HepG2 (cell line): ENCODE measurements around the gene BAZ1A. TPM values are rescaled to one million over a fixed set of nuclear protein-coding genes. Genes with fewer than 3 reads are reported as not detected.

Experiments
- CEBPG ChIP-seq: IDR thresholded peaks from 2 replicates; pipeline ENCODE4 v1.6.1; 2016
- HMGXB3 ChIP-seq: sonication (generic); formaldehyde crosslinking; IDR thresholded peaks from 2 replicates; pipeline ENCODE4 v1.4.0; 2020; ENCODE audit warnings: missing genetic modification reagents, borderline replicate concordance
- MTA3 ChIP-seq: sonication (generic); formaldehyde crosslinking; IDR thresholded peaks from 2 replicates; pipeline ENCODE4 v1.4.0; 2020; ENCODE audit warnings: missing genetic modification reagents
- NR3C1 ChIP-seq: sonication (generic); formaldehyde crosslinking; IDR thresholded peaks from 2 replicates; pipeline ENCODE4 v1.4.0; 2020; ENCODE audit warnings: missing genetic modification reagents
- POLR2AphosphoS2 ChIP-seq: IDR thresholded peaks from 2 replicates; pipeline ENCODE4 v1.6.1; 2011; ENCODE audit warnings: low read depth, low read length, improper control_type of control experiment
- REL ChIP-seq: sonication (generic); formaldehyde crosslinking; conservative IDR thresholded peaks from 2 replicates; pipeline ENCODE4 v1.8.0; 2022; ENCODE audit warnings: mild to moderate bottlenecking, missing genetic modification reagents, moderate library complexity
- RNF219 ChIP-seq: sonication (generic); formaldehyde crosslinking; IDR thresholded peaks from 2 replicates; pipeline ENCODE4 v1.5.0; 2020; ENCODE audit warnings: mild to moderate bottlenecking, missing genetic modification reagents
- RORA ChIP-seq: sonication (generic); formaldehyde crosslinking; IDR thresholded peaks from 2 replicates; pipeline ENCODE4 v1.5.0; 2020; ENCODE audit warnings: mild to moderate bottlenecking, missing genetic modification reagents, moderate library complexity
- ZBTB2 ChIP-seq: sonication (generic); formaldehyde crosslinking; IDR thresholded peaks from 2 replicates; pipeline ENCODE4 v1.8.0; 2022; ENCODE audit warnings: low read depth, missing genetic modification reagents
- ZNF724P ChIP-seq: sonication (generic); formaldehyde crosslinking; IDR thresholded peaks from 2 replicates; pipeline ENCODE4 v1.8.0; 2022; ENCODE audit warnings: missing genetic modification reagents, borderline replicate concordance
- ZSCAN25 ChIP-seq: sonication (generic); formaldehyde crosslinking; IDR thresholded peaks from 2 replicates; pipeline ENCODE4 v1.8.0; 2022; ENCODE audit warnings: mild to moderate bottlenecking, missing genetic modification reagents
- ZSCAN31 ChIP-seq: sonication (generic); formaldehyde crosslinking; IDR thresholded peaks from 2 replicates; pipeline ENCODE4 v1.5.0; 2020; ENCODE audit warnings: low read depth, mild to moderate bottlenecking, missing genetic modification reagents
- polyA plus RNA-seq, 8 experiments: library from polyadenylated mRNA; depleted of rRNA in 3 of 8; stranded (reverse) in 7 of 8; unstranded in 1 of 8; fragments of >200 nt; fragmentation: Illumina TruSeq in 4 of 8; extraction: Trizol in 4 of 8; gene quantifications; 2 replicates each; pipeline versions ENCODE4 v1.2.1 to v1.2.3, GENCODE V29; 2011 to 2016; ENCODE audit warnings: low read depth in 4 of 8, missing spikeins in 1 of 8, mixed read lengths in 1 of 8; ENCODE audit not compliant: insufficient read depth in 1 of 8
- total RNA-seq, 5 experiments: library from RNA; depleted of rRNA; stranded (reverse); fragments of >200 nt; fragmentation: Illumina TruSeq; extraction: Trizol; gene quantifications; 2 replicates each; pipeline ENCODE4 v1.2.3, GENCODE V29; 2016; ENCODE audit warnings: low read depth in 1 of 5
- TF ChIP-seq, protein P1 (sequence below): fragments of 450-650 bp; IDR thresholded peaks from 2 replicates; pipeline ENCODE4 v1.6.1; 2016
- TF ChIP-seq, protein P2 (sequence below): sonication (generic); formaldehyde crosslinking; IDR thresholded peaks from 2 replicates; pipeline ENCODE4 v1.4.0; 2020; ENCODE audit warnings: low read depth, mild to moderate bottlenecking, missing genetic modification reagents
- TF ChIP-seq, protein P3 (sequence below): sonication (generic); formaldehyde crosslinking; IDR thresholded peaks from 2 replicates; pipeline ENCODE4 v1.5.0; 2020; ENCODE audit warnings: mild to moderate bottlenecking, missing genetic modification reagents, borderline replicate concordance

Gene BAZ1A
- total and polyA plus RNA-seq, 2 of the 13 experiments (the other 11 are each of a cell fraction or from before 2014, with no cell fraction given): 20.9 to 56.8 TPM

DNA sequence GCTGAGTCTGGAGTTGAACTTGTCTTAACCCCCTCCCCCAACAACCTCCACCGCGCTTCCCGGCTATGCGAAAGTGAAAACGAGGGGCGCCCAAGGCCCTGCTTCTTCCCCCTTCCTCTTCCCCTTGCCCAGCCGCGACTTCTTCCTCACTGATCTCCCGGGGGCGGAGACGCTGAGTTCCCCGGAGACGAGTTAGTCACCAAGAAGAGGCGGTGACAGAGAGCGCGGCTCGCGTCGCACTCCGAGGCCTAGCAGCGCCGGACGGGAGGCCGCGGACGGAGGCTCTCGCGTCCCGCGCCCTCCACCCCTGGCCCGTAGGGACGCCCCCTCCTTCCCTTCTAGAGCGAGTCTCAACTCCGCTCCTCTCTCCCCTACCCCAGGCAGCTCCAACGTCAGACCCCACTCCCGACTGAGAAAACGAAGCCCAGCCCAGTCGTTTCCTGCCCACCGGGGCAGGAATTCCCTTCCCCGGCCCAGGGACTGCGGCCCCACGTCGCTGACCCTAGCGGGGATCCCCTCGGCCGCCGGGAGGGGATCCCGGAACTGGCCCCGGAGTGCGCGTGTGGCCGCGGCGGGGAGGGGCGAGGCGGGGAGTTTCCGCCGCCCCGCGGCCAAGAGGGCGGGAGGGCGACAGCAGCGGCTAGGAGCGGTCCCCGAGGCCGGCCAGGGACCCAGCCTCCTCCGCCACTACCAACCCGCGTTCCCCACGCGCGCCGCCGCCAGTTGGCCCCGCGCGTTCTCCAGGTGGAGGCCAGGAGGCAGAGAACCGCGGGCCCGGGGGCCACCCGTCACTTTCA is 1.4 kb downstream of the BAZ1A start (continued):
- TF ChIP-seq, protein P1, sequence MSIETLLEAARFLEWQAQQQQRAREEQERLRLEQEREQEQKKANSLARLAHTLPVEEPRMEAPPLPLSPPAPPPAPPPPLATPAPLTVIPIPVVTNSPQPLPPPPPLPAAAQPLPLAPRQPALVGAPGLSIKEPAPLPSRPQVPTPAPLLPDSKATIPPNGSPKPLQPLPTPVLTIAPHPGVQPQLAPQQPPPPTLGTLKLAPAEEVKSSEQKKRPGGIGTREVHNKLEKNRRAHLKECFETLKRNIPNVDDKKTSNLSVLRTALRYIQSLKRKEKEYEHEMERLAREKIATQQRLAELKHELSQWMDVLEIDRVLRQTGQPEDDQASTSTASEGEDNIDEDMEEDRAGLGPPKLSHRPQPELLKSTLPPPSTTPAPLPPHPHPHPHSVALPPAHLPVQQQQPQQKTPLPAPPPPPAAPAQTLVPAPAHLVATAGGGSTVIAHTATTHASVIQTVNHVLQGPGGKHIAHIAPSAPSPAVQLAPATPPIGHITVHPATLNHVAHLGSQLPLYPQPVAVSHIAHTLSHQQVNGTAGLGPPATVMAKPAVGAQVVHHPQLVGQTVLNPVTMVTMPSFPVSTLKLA: no peak; the same call in 1 of the 2 replicates
- TF ChIP-seq POLR2AphosphoS2: no peak
- TF ChIP-seq, protein P2, sequence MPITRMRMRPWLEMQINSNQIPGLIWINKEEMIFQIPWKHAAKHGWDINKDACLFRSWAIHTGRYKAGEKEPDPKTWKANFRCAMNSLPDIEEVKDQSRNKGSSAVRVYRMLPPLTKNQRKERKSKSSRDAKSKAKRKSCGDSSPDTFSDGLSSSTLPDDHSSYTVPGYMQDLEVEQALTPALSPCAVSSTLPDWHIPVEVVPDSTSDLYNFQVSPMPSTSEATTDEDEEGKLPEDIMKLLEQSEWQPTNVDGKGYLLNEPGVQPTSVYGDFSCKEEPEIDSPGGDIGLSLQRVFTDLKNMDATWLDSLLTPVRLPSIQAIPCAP (CRISPR knock-in tag): peak; percentile 89
- no peak; the same call in 1 of the 2 replicates for TF ChIP-seq CEBPG
- TF ChIP-seq MTA3: 0 out of 2 replicates have a peak, but pooled peaks have one; percentile 42
- 0 out of 2 replicates have a peak, but pooled peaks have one; percentile 41 for TF ChIP-seq REL
- TF ChIP-seq ZSCAN31 (CRISPR knock-in tag): peak; percentile 94
- TF ChIP-seq, protein P3, sequence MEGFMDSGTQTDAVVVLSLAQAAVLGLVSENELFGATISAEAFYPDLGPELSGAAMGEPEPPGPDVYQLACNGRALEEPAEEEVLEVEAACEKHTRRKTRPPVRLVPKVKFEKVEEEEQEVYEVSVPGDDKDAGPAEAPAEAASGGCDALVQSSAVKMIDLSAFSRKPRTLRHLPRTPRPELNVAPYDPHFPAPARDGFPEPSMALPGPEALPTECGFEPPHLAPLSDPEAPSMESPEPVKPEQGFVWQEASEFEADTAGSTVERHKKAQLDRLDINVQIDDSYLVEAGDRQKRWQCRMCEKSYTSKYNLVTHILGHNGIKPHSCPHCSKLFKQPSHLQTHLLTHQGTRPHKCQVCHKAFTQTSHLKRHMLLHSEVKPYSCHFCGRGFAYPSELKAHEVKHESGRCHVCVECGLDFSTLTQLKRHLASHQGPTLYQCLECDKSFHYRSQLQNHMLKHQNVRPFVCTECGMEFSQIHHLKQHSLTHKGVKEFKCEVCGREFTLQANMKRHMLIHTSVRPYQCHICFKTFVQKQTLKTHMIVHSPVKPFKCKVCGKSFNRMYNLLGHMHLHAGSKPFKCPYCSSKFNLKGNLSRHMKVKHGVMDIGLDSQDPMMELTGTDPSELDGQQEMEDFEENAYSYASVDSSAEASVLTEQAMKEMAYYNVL (CRISPR knock-in tag): peak; percentile 76
- peak; percentile 85 for TF ChIP-seq ZBTB2 (CRISPR knock-in tag)
- TF ChIP-seq NR3C1 (CRISPR knock-in tag): no peak
- peak; percentile 54; the same call in 1 of the 2 replicates for TF ChIP-seq HMGXB3 (CRISPR knock-in tag)
- peak; percentile 41; the same call in 1 of the 2 replicates for TF ChIP-seq ZNF724P
- no peak for TF ChIP-seq RORA (CRISPR knock-in tag)
- TF ChIP-seq ZSCAN25 (CRISPR knock-in tag): peak; percentile 100
- peak; percentile 75; the same call in 1 of the 2 replicates for TF ChIP-seq RNF219
